Smooth muscle cell (in vitro differentiated cells): ENCODE measurements around the gene VIPR2. TPM values are rescaled to one million over a fixed set of nuclear protein-coding genes. Genes with fewer than 3 reads are reported as not detected.

Experiments used
- DNase-seq: peaks from one replicate; lab custom pipeline; 2025; ENCODE audit not compliant: unreplicated experiment; lab: John Stamatoyannopoulos, UW
- H2AFZ ChIP-seq: fragments of 200-600 bp; sonication (generic); 2 replicates; pipeline ENCODE4 v1.6.0; 2016; ENCODE audit warnings: antibody characterized with exemption, low read depth, mild to moderate bottlenecking
- H3F3A ChIP-seq: fragments of 200-600 bp; sonication (generic); 2 replicates; pipeline ENCODE4 v1.6.0; 2017; ENCODE audit warnings: antibody characterized with exemption, low read depth
- H3K27ac ChIP-seq: fragments of 200-600 bp; sonication (generic); 2 replicates; pipeline ENCODE4 v1.5.1; 2016; ENCODE audit warnings: low read depth, mild to moderate bottlenecking
- H3K27me3 ChIP-seq: fragments of 200-600 bp; sonication (generic); 2 replicates; pipeline ENCODE4 v1.6.1; 2016; ENCODE audit warnings: low read depth, mild to moderate bottlenecking
- H3K36me3 ChIP-seq: fragments of 200-600 bp; sonication (generic); 2 replicates; pipeline ENCODE4 v1.5.1; 2016; ENCODE audit warnings: low read depth
- H3K4me1 ChIP-seq: fragments of 200-600 bp; sonication (generic); 2 replicates; pipeline ENCODE4 v1.5.1; 2016; ENCODE audit warnings: low read depth
- H3K4me2 ChIP-seq: fragments of 200-600 bp; sonication (generic); 2 replicates; pipeline ENCODE4 v1.6.0; 2016; ENCODE audit warnings: mild to moderate bottlenecking
- H3K4me3 ChIP-seq: fragments of 200-600 bp; sonication (generic); 2 replicates; pipeline ENCODE4 v1.5.1; 2016; ENCODE audit warnings: mild to moderate bottlenecking
- H3K79me2 ChIP-seq: fragments of 200-600 bp; sonication (generic); 2 replicates; pipeline ENCODE4 v1.6.0; 2016; ENCODE audit warnings: low read depth, mild to moderate bottlenecking
- H3K9ac ChIP-seq: fragments of 200-600 bp; sonication (generic); 2 replicates; pipeline ENCODE4 v1.6.0; 2016; ENCODE audit warnings: low read depth
- H3K9me3 ChIP-seq: fragments of 200-600 bp; sonication (generic); replicated peaks from 2 replicates; pipeline ENCODE4 v1.5.1; 2016; ENCODE audit warnings: low read depth
- H4K20me1 ChIP-seq: fragments of 200-600 bp; sonication (generic); 2 replicates; pipeline ENCODE4 v1.6.0; 2016; ENCODE audit warnings: low read depth
- WGBS: methylation state at CpG from one replicate; pipeline ENCODE4 v1.1.7; 2016; ENCODE audit warnings: low lambda C conversion rate; 5-methylcytosine and 5-hydroxymethylcytosine counted together
- polyA plus RNA-seq: library from polyadenylated mRNA; unstranded; fragments of >200 nt; fragmentation: Nextera tagmentation; extraction: Ambion mirVana; gene quantifications from 2 replicates; pipeline ENCODE4 v1.2.1, GENCODE V29; 2016
- total RNA-seq: library from RNA; depleted of rRNA; stranded (reverse); fragments of >200 nt; gene quantifications from 2 replicates; pipeline ENCODE4 v1.2.3, GENCODE V29; 2014
- TF ChIP-seq, protein P1 (sequence below): fragments of 200-600 bp; sonication (generic); IDR thresholded peaks from 2 replicates; pipeline ENCODE4 v1.5.1; 2017; ENCODE audit warnings: borderline replicate concordance, mild to moderate bottlenecking, antibody characterized with exemption; ENCODE audit not compliant: insufficient read depth, poor library complexity, severe bottlenecking

Gene VIPR2
- total and polyA plus RNA-seq, 2 experiments from 2014 or later, result not detected

- no peaks in the 10 kb centered on the region for H3K27me3 ChIP-seq
- no peak overlapping the region for H3K4me2 ChIP-seq
- H3K36me3 ChIP-seq, result no peaks in the 10 kb centered on the region
- H3K4me3 ChIP-seq, result no peak overlapping the region
- H3F3A ChIP-seq, result no peaks in the 10 kb centered on the region
- no peak for DNase-seq
- 91% methylated on average over 9 of the region's 9 CpGs for WGBS
- no peak overlapping the region for H2AFZ ChIP-seq
- no peaks in the 10 kb centered on the region for H3K79me2 ChIP-seq
- no peak overlapping the region for H3K9ac ChIP-seq
- H3K4me1 ChIP-seq, result no peaks in the 10 kb centered on the region
- no peaks in the 10 kb centered on the region for H3K9me3 ChIP-seq
- TF ChIP-seq, protein P1, sequence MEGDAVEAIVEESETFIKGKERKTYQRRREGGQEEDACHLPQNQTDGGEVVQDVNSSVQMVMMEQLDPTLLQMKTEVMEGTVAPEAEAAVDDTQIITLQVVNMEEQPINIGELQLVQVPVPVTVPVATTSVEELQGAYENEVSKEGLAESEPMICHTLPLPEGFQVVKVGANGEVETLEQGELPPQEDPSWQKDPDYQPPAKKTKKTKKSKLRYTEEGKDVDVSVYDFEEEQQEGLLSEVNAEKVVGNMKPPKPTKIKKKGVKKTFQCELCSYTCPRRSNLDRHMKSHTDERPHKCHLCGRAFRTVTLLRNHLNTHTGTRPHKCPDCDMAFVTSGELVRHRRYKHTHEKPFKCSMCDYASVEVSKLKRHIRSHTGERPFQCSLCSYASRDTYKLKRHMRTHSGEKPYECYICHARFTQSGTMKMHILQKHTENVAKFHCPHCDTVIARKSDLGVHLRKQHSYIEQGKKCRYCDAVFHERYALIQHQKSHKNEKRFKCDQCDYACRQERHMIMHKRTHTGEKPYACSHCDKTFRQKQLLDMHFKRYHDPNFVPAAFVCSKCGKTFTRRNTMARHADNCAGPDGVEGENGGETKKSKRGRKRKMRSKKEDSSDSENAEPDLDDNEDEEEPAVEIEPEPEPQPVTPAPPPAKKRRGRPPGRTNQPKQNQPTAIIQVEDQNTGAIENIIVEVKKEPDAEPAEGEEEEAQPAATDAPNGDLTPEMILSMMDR, result no peak
- H3K27ac ChIP-seq, result no peak overlapping the region
- no peaks in the 10 kb centered on the region for H4K20me1 ChIP-seq
Observed at GRCh38 chr7:159130199-159130775, 14.4 kb downstream of the VIPR2 start.

- Histone ChIP-seq H3K36me3 (no peaks in the 10 kb centered on the region), H3K79me2 (no peaks in the 10 kb centered on the region), H3K9ac (no peak overlapping the region), H4K20me1 (no peaks in the 10 kb centered on the region), H3K4me2 (no peak overlapping the region), H3K4me1 (no peaks in the 10 kb centered on the region), H3F3A (no peaks in the 10 kb centered on the region), H3K4me3 (no peak overlapping the region), H3K27ac (no peak overlapping the region), H3K27me3 (no peaks in the 10 kb centered on the region), H3K9me3 (no peaks in the 10 kb centered on the region), H2AFZ (no peak overlapping the region)
- no peak for DNase-seq
- TF ChIP-seq, protein P1, result no peak
- 97% methylated on average over 10 of the region's 10 CpGs for WGBS
Observed at GRCh38 chr7:159128767-159129166, 15.9 kb downstream of the VIPR2 start.

DNA sequence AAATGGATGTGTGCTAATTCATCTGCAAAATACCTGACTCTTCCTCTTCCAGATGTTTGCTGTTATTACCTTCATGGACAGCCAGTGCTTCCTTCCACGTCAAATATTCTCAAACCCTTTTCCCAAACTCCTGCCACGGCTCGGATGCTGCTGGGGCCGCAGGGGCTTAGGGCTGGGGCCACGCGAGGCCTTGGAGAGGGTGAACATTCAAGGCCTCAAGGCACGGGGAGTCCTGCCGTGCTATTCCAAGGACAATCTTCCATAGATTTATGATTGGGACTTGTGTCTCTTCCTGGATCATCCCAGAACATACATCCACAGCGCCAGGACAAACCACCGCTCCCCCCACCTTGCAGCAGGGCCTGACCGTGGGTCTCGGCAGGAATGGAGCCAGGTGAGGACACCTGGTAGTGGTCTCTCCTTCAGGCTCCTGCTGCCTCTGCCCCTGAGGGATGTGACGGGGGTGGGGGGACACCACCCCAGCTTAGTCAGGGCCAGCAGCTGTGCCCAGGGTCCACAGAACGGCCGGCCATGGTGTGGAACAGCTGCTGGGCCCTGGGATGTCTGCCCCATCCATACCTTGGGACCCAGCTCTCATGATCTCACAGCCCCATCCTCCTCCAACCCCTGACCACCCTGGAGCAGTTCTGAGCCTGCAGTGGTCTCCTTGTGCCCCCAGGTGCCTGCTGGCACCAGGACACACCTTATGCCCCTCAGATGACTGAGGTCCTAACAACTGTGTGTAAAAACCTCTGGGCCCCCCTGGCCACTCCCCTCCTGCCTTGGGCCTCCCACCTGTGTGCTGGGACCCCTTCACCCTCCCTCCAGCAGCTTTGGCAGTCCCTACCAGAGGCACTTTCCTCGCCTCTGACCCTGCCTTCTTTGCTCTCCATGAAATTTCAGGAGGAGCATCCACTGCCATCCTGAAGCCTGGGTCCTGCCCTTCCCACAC lies 16.7 kb downstream of the VIPR2 start:
- no peaks in the 10 kb centered on the region for H3K4me1 ChIP-seq
- H3K27me3 ChIP-seq, result no peaks in the 10 kb centered on the region
- WGBS, result 97% methylated on average over 16 of the region's 16 CpGs
- no peaks in the 10 kb centered on the region for H4K20me1 ChIP-seq
- no peaks in the 10 kb centered on the region for H3F3A ChIP-seq
- no peak overlapping the region for H3K27ac ChIP-seq
- no peaks in the 10 kb centered on the region for H3K36me3 ChIP-seq
- no peaks in the 10 kb centered on the region for H3K9me3 ChIP-seq
- H3K9ac ChIP-seq, result no peak overlapping the region
- H3K79me2 ChIP-seq, result no peaks in the 10 kb centered on the region
- DNase-seq, result no peak
- TF ChIP-seq, protein P1, result no peak
- H3K4me2 ChIP-seq, result no peak overlapping the region
- H3K4me3 ChIP-seq, result no peak overlapping the region
- H2AFZ ChIP-seq, result no peak overlapping the region
